Adrenal gland (tissue), 5 donors: ENCODE measurements around the gene PTCHD1.

Experiments
- POLR2A ChIP-seq, 2 donors: fragments of 450-650 bp; IDR thresholded peaks; one replicate each; pipeline ENCODE4 v1.6.1; 2017; ENCODE audit warnings: antibody characterized with exemption in 2 of 2, mild to moderate bottlenecking in 2 of 2, moderate library complexity in 1 of 2
- TF ChIP-seq, protein P1 (sequence below), 6 experiments: fragments of 450-650 bp in 4 of 6; fragments of 200-600 bp in 2 of 6; sonication (generic) in 1 of 6; IDR thresholded peaks; 1 replicate in 5 of 6; 2 replicates in 1 of 6; pipeline versions ENCODE4 v1.5.1 to v1.8.0; 2016 to 2021; ENCODE audit warnings: antibody characterized with exemption in 6 of 6, mild to moderate bottlenecking in 2 of 6, moderate library complexity in 1 of 6
- donor health status: DM: no; HTN: no; CAD: no.

DNA sequence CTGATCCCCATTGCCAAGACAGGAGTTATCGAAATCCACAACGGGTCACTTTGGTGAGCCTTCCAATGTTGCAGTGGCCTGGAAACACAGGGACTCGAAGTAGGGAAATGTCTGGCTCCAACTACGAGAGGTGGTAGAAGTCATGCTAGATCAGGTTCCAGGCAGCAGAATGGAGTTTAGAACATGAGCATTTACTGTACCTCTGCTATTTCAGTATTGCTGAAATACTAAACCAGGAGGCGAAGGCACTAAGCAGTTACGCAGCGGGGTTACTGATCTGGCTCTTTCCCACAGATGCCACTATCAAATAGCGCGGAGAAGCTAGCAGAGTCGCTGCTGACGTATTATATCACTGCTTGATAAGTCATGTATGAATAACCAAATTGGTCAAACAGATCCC, 56.3 kb downstream of the PTCHD1 start:
- TF ChIP-seq, protein P1, sequence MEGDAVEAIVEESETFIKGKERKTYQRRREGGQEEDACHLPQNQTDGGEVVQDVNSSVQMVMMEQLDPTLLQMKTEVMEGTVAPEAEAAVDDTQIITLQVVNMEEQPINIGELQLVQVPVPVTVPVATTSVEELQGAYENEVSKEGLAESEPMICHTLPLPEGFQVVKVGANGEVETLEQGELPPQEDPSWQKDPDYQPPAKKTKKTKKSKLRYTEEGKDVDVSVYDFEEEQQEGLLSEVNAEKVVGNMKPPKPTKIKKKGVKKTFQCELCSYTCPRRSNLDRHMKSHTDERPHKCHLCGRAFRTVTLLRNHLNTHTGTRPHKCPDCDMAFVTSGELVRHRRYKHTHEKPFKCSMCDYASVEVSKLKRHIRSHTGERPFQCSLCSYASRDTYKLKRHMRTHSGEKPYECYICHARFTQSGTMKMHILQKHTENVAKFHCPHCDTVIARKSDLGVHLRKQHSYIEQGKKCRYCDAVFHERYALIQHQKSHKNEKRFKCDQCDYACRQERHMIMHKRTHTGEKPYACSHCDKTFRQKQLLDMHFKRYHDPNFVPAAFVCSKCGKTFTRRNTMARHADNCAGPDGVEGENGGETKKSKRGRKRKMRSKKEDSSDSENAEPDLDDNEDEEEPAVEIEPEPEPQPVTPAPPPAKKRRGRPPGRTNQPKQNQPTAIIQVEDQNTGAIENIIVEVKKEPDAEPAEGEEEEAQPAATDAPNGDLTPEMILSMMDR (IDR thresholded peaks at IDR 0.05), result no peak
- no peak for TF ChIP-seq POLR2A (IDR thresholded peaks at IDR 0.05)
